GM23248 (cell line): ENCODE measurements around the gene THEM4.

ENCODE experiments used
- EZH2 ChIP-seq: fragments of 200-600 bp; sonication (generic); IDR thresholded peaks from 2 replicates; pipeline ENCODE4 v1.6.1; 2018; ENCODE audit warnings: antibody characterized with exemption, mild to moderate bottlenecking; ENCODE audit not compliant: insufficient read depth, poor library complexity, severe bottlenecking
- EZH2phosphoT487 ChIP-seq: fragments of 200-600 bp; sonication (generic); IDR thresholded peaks from 2 replicates; pipeline ENCODE4 v1.6.1; 2018; ENCODE audit warnings: antibody characterized with exemption, moderate library complexity, mild to moderate bottlenecking, low read depth; ENCODE audit not compliant: insufficient read depth

DNA sequence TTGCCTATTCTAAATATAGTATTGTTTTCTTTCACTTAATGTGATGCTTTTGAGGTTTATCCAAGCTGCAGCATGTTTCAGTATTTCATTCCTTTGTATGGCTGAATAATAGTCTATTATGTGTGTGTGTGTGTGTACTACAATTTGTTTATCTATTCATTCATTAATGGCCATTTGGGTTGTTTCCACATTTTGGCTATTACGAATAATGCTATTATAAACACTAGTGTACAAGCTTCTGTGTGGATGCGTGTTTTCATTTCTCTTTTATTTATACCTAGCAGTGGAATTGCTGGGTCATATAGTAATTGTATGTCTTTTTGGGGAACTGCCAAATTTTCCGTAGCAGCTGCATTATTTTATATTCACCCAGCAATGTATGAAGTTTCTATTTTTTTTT lies 40.8 kb downstream of the THEM4 start:
- TF ChIP-seq EZH2 (no peak), EZH2phosphoT487 (no peak)
